Colonic mucosa (tissue), 4 donors: ENCODE measurements around the gene SPECC1L. TPM values are rescaled to one million over a fixed set of nuclear protein-coding genes. Genes with fewer than 3 reads are reported as not detected.

Experiments
- DNase-seq: peaks from one replicate; pipeline ENCODE4 v3.0.0-alpha.2; 2020
- H3K27ac ChIP-seq: fragments of 200-600 bp; one replicate; pipeline ENCODE4 v1.8.0; 2021
- H3K27me3 ChIP-seq: fragments of 200-600 bp; one replicate; pipeline ENCODE4 v1.8.0; 2021
- H3K36me3 ChIP-seq: fragments of 200-600 bp; one replicate; pipeline ENCODE4 v1.8.0; 2021
- H3K4me1 ChIP-seq: fragments of 200-600 bp; one replicate; pipeline ENCODE4 v1.8.0; 2021; ENCODE audit warnings: mild to moderate bottlenecking
- H3K4me3 ChIP-seq: fragments of 200-600 bp; one replicate; pipeline ENCODE4 v1.8.0; 2021
- H3K9ac ChIP-seq, 2 donors: one replicate each; pipeline ENCODE4 v1.7.0; 2013; ENCODE audit warnings: control low read depth in 2 of 2, low read depth in 2 of 2, low read length in 2 of 2
- H3K9me3 ChIP-seq: fragments of 200-600 bp; one replicate; pipeline ENCODE4 v1.8.0; 2021
- CTCF ChIP-seq: fragments of 200-600 bp; IDR thresholded peaks from one replicate; pipeline ENCODE4 v1.8.0; 2022; ENCODE audit warnings: antibody characterized with exemption, mild to moderate bottlenecking
- intact Hi-C: fragments of 100-400 bp; cut with DNase I; formaldehyde crosslinking; loops from one replicate; pipeline ENCODE4 v1.14.1; 2022
- total RNA-seq, 2 donors: library from RNA; stranded (reverse); fragmentation: NEBNext Ultra II Directional in 1 of 2; extraction: Animal tissue kit (Norgen Biotek cat#: 25700) in 1 of 2; gene quantifications; one replicate each; pipeline ENCODE4 v1.2.1, GENCODE V29; 2021
- donor health status: healthy.
- donor health status: DM: no; HTN: no; CAD: no.
- donor health status: DM: no; HTN: no; CAD: no.

The SPECC1L gene
- total RNA-seq, 2 donors from 2014 or later: 45.3 to 55.3 TPM

GRCh38 chr22:24406322-24407277, 136.0 kb downstream of the SPECC1L start:
- intact Hi-C loops: no loop called here
- no peak for DNase-seq
- H3K36me3 ChIP-seq: no peaks in the 10 kb centered on the region
- no peak overlapping the region for H3K9ac ChIP-seq
- no peak overlapping the region for H3K4me3 ChIP-seq
- no peak overlapping the region for H3K27ac ChIP-seq
- no peaks in the 10 kb centered on the region for H3K27me3 ChIP-seq
- no peak for TF ChIP-seq CTCF
- H3K9me3 ChIP-seq: no peaks in the 10 kb centered on the region
- H3K4me1 ChIP-seq: peaks cover 7% of the 10 kb centered on the region

- no peaks in the 10 kb centered on the region for H3K27me3 ChIP-seq
- no peak for TF ChIP-seq CTCF
- no peak overlapping the region for H3K4me3 ChIP-seq
- H3K9ac ChIP-seq: no peak overlapping the region
- H3K36me3 ChIP-seq: no peaks in the 10 kb centered on the region
- intact Hi-C loops: no loop called here
- no peak for DNase-seq
- H3K9me3 ChIP-seq: no peaks in the 10 kb centered on the region
- no peak overlapping the region for H3K27ac ChIP-seq
- H3K4me1 ChIP-seq: peaks cover 7% of the 10 kb centered on the region
These were observed 136.6 kb downstream of the SPECC1L start for GRCh38 chr22:24407278-24407665.

GRCh38 chr22:24407884-24408283, 137.3 kb downstream of the SPECC1L start:
- H3K27ac ChIP-seq: no peak overlapping the region

GRCh38 chr22:24408630-24409029, 138.0 kb downstream of the SPECC1L start:
- intact Hi-C loops: no loop called here
- TF ChIP-seq CTCF: no peak
- H3K36me3 ChIP-seq: no peaks in the 10 kb centered on the region

More at GRCh38 chr22:24407884-24408283, 137.3 kb downstream of the SPECC1L start:
- no peaks in the 10 kb centered on the region for H3K9me3 ChIP-seq
- no peaks in the 10 kb centered on the region for H3K27me3 ChIP-seq
- DNase-seq: no peak
- no peak for TF ChIP-seq CTCF
- no peak overlapping the region for H3K4me3 ChIP-seq
- intact Hi-C loops: no loop called here
- no peak overlapping the region for H3K9ac ChIP-seq
- H3K4me1 ChIP-seq: peaks cover 7% of the 10 kb centered on the region
- H3K36me3 ChIP-seq: no peaks in the 10 kb centered on the region

GRCh38 chr22:24409707-24410106, 139.1 kb downstream of the SPECC1L start:
- Histone ChIP-seq H3K9ac (no peak overlapping the region), H3K36me3 (no peaks in the 10 kb centered on the region), H3K4me1 (no peaks in the 10 kb centered on the region), H3K4me3 (no peak overlapping the region), H3K27me3 (no peaks in the 10 kb centered on the region), H3K9me3 (no peaks in the 10 kb centered on the region), H3K27ac (no peak overlapping the region)
- intact Hi-C loops: no loop called here
- no peak for DNase-seq
- no peak for TF ChIP-seq CTCF

More at GRCh38 chr22:24408630-24409029, 138.0 kb downstream of the SPECC1L start:
- Histone ChIP-seq H3K4me1 (peaks cover under 1% of the 10 kb centered on the region), H3K4me3 (no peak overlapping the region), H3K9me3 (no peaks in the 10 kb centered on the region), H3K27me3 (no peaks in the 10 kb centered on the region), H3K9ac (no peak overlapping the region), H3K27ac (no peak overlapping the region)
- no peak for DNase-seq
